ENCODE measurements around the gene STS. TPM values are rescaled to one million over a fixed set of nuclear protein-coding genes. Genes with fewer than 3 reads are reported as not detected.

The STS gene
- total RNA-seq, 2 experiments from 2014 or later = 1.2 to 1.3 TPM

- Mint-ChIP-seq H3K9me3 (no peaks in the 10 kb centered on the region), H3K27ac (no peak overlapping the region), H3K27me3 (no peaks in the 10 kb centered on the region), H3K4me3 (no peak overlapping the region), H3K4me1 (no peaks in the 10 kb centered on the region), H3K36me3 (no peaks in the 10 kb centered on the region)
- DNase-seq = no peak
These were observed 44.2 kb downstream of the STS start for GRCh38 chrX:7191681-7192110.

- Mint-ChIP-seq H3K9me3 (no peaks in the 10 kb centered on the region), H3K27ac (no peak overlapping the region), H3K36me3 (no peaks in the 10 kb centered on the region), H3K27me3 (no peaks in the 10 kb centered on the region), H3K4me1 (no peaks in the 10 kb centered on the region), H3K4me3 (no peak overlapping the region)
- DNase-seq = no peak
These were observed 45.4 kb downstream of the STS start for GRCh38 chrX:7192871-7193270.

GRCh38 chrX:7194606-7195005 is 47.1 kb downstream of the STS start:
- H3K27ac Mint-ChIP-seq = no peak overlapping the region
- no peak overlapping the region for H3K4me3 Mint-ChIP-seq
- H3K36me3 Mint-ChIP-seq = no peaks in the 10 kb centered on the region
- DNase-seq = no peak
- H3K4me1 Mint-ChIP-seq = no peaks in the 10 kb centered on the region
- H3K9me3 Mint-ChIP-seq = no peaks in the 10 kb centered on the region
- H3K27me3 Mint-ChIP-seq = no peaks in the 10 kb centered on the region

Other genes with a start within 250 kb of the STS start
- 10 to 100 TPM; 22.0 to 24.4 TPM for gene PUDP, start 441 bp downstream of the STS start, total RNA-seq

All from activated naive CD8-positive, alpha-beta T cell treated with anti-CD3 and anti-CD28 coated beads for 36 hours (primary cell).